Brain microvascular endothelial cell (primary cell): ENCODE data around the gene SHMT2.

Experiments used
- DNase-seq: peaks from one replicate; pipeline ENCODE4 v3.0.0-alpha.2; 2020
- H3K27ac ChIP-seq: fragments of 250-450 bp; sonication (Bioruptor Pico); 2 replicates; pipeline ENCODE4 v1.5.1; 2020; ENCODE audit warnings: mild to moderate bottlenecking, moderate library complexity
- H3K27me3 ChIP-seq: fragments of 250-450 bp; sonication (Bioruptor Pico); replicated peaks from 2 replicates; pipeline ENCODE4 v1.5.1; 2020; ENCODE audit warnings: mild to moderate bottlenecking
- H3K36me3 ChIP-seq: fragments of 250-450 bp; sonication (Bioruptor Pico); replicated peaks from 2 replicates; pipeline ENCODE4 v1.5.1; 2020; ENCODE audit warnings: mild to moderate bottlenecking
- H3K4me3 ChIP-seq: 2 replicates; pipeline ENCODE4 v1.5.1; 2011; ENCODE audit warnings: low read depth, mild to moderate bottlenecking, control low read depth, low read length, moderate library complexity
- in situ Hi-C: cut with HindIII; loops from 2 replicates; pipeline ENCODE4 v1.10.0; 2017; ENCODE audit warnings: low sequenced_read_pairs, low pct_ligation_motif_present
- TF ChIP-seq, protein P1 (sequence below): IDR thresholded peaks from 2 replicates; pipeline ENCODE4 v1.5.1; 2011; ENCODE audit warnings: low read depth, mild to moderate bottlenecking, moderate library complexity, low read length, control low read depth, inconsistent platforms; ENCODE audit errors: missing control alignments

The SHMT2 gene

DNA sequence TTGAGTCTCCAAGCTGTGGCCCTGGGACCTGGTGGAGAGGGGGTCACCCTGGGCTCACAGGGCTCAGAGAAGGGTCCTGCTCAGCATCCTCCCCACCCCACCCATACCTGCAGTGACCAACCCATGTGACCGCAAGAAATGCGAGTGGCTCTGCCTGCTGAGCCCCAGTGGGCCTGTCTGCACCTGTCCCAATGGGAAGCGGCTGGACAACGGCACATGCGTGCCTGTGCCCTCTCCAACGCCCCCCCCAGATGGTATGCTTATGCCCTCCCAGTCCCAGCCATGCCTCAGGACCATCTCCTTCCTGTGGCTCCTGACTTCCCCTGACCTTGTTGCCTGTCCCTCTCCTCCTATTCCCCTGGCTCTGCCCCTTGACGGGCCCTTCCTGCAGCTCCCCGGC, 19.6 kb upstream of the SHMT2 start:
- in situ Hi-C loops: no loop called here
- no peak overlapping the region for H3K27ac ChIP-seq
- TF ChIP-seq, protein P1, sequence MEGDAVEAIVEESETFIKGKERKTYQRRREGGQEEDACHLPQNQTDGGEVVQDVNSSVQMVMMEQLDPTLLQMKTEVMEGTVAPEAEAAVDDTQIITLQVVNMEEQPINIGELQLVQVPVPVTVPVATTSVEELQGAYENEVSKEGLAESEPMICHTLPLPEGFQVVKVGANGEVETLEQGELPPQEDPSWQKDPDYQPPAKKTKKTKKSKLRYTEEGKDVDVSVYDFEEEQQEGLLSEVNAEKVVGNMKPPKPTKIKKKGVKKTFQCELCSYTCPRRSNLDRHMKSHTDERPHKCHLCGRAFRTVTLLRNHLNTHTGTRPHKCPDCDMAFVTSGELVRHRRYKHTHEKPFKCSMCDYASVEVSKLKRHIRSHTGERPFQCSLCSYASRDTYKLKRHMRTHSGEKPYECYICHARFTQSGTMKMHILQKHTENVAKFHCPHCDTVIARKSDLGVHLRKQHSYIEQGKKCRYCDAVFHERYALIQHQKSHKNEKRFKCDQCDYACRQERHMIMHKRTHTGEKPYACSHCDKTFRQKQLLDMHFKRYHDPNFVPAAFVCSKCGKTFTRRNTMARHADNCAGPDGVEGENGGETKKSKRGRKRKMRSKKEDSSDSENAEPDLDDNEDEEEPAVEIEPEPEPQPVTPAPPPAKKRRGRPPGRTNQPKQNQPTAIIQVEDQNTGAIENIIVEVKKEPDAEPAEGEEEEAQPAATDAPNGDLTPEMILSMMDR: no peak
- H3K4me3 ChIP-seq: no peak overlapping the region
- H3K27me3 ChIP-seq: peaks cover 2% of the 10 kb centered on the region
- H3K36me3 ChIP-seq: peaks cover 68% of the 10 kb centered on the region
- DNase-seq: no peak

DNA sequence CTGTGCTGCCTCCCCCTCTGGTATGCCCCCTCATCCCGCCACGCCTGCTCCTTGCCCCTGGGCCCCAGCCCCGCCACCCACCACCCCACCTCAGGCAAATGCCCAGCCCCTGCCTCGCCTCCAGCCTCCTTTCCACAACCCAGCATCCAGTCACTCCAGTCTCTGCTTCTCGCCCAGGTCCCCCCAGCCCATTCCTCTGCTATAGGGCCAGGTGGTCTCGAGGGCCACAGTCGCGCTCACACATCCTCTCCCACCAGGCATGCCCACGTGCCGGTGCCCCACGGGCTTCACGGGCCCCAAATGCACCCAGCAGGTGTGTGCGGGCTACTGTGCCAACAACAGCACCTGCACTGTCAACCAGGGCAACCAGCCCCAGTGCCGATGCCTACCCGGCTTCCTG, 19.1 kb upstream of the SHMT2 start:
- Histone ChIP-seq H3K27ac (no peak overlapping the region), H3K27me3 (peaks cover 7% of the 10 kb centered on the region), H3K36me3 (peaks cover 63% of the 10 kb centered on the region), H3K4me3 (no peak overlapping the region)
- no peak for DNase-seq
- in situ Hi-C loops: no loop called here
- TF ChIP-seq, protein P1: no peak

DNA sequence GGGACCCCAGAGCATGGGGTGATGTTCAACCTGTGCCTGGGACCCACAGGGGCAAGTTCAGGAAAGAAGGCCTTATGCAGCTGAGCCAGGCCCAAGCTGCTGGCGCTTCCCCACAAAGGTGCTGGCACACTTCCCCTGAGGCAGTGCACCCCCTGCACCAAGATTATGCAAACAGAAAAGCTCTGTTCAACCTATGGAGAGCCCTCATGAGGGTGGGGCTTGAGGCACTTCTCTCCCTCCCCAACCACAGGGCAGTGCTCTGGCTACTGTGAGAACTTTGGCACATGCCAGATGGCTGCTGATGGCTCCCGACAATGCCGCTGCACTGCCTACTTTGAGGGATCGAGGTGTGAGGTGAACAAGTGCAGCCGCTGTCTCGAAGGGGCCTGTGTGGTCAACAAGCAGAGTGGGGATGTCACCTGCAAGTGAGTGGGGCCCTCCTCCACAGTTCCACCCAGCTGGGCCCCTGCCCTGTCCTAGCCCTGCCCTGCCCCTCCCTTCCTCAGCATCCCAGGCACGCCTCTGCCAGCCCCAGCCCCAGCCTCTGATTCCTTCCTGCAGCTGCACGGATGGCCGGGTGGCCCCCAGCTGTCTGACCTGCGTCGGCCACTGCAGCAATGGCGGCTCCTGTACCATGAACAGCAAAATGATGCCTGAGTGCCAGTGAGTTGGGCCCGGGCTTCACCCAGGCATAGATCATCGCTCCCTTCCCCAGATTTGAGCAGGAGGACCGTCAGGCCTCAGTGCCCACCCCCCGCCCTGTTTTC, 18.4 kb upstream of the SHMT2 start:
- TF ChIP-seq, protein P1: no peak
- peaks cover 56% of the 10 kb centered on the region for H3K36me3 ChIP-seq
- no peak overlapping the region for H3K4me3 ChIP-seq
- H3K27me3 ChIP-seq: peaks cover 14% of the 10 kb centered on the region
- in situ Hi-C loops: no loop called here
- no peak for DNase-seq
- no peak overlapping the region for H3K27ac ChIP-seq

DNA sequence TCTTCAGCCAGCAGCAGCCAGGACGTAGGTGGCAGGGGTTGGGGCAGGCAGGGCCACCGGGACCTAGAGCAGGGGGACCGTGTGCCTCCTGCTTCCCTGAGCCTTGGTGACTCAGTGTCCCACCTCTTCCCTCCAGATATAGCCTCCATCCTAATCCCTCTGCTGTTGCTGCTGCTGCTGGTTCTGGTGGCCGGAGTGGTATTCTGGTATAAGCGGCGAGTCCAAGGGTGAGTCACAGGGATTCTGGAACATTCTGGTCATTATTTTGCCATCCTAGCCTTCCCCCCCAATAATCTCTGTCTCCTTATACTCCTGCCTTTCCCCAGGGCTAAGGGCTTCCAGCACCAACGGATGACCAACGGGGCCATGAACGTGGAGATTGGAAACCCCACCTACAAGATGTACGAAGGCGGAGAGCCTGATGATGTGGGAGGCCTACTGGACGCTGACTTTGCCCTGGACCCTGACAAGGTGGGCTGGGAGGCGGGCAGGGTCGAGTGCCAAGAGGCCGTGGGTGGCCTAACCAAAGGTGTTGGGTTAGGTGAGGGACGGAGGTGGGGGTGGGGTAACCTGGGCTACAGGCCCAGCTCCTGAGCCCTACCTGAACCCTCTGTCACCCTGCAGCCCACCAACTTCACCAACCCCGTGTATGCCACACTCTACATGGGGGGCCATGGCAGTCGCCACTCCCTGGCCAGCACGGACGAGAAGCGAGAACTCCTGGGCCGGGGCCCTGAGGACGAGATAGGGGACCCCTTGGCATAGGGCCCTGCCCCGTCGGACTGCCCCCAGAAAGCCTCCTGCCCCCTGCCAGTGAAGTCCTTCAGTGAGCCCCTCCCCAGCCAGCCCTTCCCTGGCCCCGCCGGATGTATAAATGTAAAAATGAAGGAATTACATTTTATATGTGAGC, 17.5 kb upstream of the SHMT2 start:
- H3K27me3 ChIP-seq: peaks cover 20% of the 10 kb centered on the region
- peaks cover 48% of the 10 kb centered on the region for H3K36me3 ChIP-seq
- H3K27ac ChIP-seq: no peak overlapping the region
- in situ Hi-C loops: no loop called here
- H3K4me3 ChIP-seq: no peak overlapping the region
- no peak for DNase-seq
- TF ChIP-seq, protein P1: peak; percentile 31

DNA sequence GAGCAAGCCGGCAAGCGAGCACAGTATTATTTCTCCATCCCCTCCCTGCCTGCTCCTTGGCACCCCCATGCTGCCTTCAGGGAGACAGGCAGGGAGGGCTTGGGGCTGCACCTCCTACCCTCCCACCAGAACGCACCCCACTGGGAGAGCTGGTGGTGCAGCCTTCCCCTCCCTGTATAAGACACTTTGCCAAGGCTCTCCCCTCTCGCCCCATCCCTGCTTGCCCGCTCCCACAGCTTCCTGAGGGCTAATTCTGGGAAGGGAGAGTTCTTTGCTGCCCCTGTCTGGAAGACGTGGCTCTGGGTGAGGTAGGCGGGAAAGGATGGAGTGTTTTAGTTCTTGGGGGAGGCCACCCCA, 16.8 kb upstream of the SHMT2 start:
- in situ Hi-C loops: no loop called here
- no peak for DNase-seq
- TF ChIP-seq, protein P1: no peak
- Histone ChIP-seq H3K27me3 (peaks cover 26% of the 10 kb centered on the region), H3K27ac (no peak overlapping the region), H3K4me3 (no peak overlapping the region), H3K36me3 (peaks cover 45% of the 10 kb centered on the region)
